Measurements from ENCODE around the gene SLC38A6.

DNA sequence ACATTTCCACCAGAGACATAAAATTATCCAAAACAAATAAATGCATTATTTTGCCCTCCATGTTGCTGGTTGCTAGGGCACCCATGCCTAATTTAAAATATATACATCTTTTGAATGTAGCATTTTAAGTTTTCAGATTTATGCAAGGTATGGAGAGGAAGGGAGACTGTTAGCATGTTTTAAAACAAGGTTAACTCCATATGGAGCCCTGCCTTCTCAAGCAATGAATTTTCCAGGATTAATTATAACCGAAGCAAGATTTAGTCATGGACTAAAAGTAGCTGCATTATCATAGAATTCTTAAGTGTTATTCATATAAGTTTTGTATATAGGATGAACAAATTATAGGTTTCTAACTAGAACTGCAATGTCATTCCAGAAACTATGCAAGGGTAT lies 37.4 kb upstream of the SLC38A6 start:
- TF ChIP-seq, protein P1, sequence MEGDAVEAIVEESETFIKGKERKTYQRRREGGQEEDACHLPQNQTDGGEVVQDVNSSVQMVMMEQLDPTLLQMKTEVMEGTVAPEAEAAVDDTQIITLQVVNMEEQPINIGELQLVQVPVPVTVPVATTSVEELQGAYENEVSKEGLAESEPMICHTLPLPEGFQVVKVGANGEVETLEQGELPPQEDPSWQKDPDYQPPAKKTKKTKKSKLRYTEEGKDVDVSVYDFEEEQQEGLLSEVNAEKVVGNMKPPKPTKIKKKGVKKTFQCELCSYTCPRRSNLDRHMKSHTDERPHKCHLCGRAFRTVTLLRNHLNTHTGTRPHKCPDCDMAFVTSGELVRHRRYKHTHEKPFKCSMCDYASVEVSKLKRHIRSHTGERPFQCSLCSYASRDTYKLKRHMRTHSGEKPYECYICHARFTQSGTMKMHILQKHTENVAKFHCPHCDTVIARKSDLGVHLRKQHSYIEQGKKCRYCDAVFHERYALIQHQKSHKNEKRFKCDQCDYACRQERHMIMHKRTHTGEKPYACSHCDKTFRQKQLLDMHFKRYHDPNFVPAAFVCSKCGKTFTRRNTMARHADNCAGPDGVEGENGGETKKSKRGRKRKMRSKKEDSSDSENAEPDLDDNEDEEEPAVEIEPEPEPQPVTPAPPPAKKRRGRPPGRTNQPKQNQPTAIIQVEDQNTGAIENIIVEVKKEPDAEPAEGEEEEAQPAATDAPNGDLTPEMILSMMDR (IDR thresholded peaks at IDR 0.05), result no peak
- TF ChIP-seq POLR2A (IDR thresholded peaks at IDR 0.05), result no peak

Measured in right lobe of liver (tissue), 4 donors.